Measurements from ENCODE around the gene BCAN.

DNA sequence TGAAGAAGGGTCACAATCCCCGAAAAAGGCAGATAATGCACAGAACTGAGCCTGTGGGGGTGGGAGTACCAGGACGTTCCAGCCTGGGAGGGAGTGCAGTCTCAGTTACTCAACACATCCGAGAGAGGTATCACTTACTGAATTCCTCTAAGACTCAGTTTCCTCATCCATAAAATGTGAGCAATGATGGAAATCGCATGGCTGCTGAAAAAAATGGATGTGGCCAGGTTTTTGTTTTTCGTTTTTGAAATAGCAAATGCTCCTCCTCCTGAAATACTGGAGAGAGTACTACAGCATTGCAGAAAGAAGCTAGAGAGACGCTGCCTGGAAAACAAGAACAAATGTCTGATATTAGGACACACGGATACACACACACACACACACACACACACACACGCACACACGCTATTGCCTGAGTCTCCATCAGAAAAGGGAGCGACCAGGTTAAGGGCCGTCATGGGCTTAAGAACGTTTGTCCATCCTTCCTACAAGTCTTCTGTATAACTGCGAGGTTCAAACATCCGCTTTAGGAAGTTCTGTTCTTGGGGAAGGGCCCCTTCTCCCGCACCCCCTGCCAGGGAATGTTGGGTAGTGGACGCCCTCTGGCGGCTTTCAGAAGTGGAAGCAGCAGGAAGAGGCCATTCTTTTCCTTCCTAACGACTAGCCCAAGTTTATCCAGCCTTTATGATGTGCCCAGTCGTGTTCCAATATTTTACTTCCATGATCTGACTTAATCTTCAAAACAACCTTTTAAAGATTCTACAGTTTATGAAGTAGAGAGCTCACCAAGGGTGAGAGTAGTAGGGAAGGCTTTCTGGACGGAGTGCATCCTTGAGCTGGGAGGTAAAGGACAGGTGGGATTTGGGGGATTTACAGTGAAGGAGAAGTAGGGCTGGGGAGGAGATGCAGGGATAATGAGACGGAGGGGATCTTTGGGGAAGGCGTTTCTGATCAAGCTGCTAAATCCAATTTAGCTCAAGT lies 36.0 kb downstream of the BCAN start:
- TF ChIP-seq POLR2AphosphoS5 (IDR thresholded peaks at IDR 0.05; ENCODE audit: low read depth, low read length) (no peak), SIN3A (IDR thresholded peaks at IDR 0.05; ENCODE audit: borderline replicate concordance, insufficient read depth, low read length) (no peak), TAF1 (IDR thresholded peaks at IDR 0.05; ENCODE audit: borderline replicate concordance, insufficient read depth, low read length) (no peak), FOXP2 (optimal IDR thresholded peaks at IDR 0.05; ENCODE audit: borderline replicate concordance, extremely low read depth, extremely low read length, insufficient read depth) (no peak)
- TF ChIP-seq, protein P1, sequence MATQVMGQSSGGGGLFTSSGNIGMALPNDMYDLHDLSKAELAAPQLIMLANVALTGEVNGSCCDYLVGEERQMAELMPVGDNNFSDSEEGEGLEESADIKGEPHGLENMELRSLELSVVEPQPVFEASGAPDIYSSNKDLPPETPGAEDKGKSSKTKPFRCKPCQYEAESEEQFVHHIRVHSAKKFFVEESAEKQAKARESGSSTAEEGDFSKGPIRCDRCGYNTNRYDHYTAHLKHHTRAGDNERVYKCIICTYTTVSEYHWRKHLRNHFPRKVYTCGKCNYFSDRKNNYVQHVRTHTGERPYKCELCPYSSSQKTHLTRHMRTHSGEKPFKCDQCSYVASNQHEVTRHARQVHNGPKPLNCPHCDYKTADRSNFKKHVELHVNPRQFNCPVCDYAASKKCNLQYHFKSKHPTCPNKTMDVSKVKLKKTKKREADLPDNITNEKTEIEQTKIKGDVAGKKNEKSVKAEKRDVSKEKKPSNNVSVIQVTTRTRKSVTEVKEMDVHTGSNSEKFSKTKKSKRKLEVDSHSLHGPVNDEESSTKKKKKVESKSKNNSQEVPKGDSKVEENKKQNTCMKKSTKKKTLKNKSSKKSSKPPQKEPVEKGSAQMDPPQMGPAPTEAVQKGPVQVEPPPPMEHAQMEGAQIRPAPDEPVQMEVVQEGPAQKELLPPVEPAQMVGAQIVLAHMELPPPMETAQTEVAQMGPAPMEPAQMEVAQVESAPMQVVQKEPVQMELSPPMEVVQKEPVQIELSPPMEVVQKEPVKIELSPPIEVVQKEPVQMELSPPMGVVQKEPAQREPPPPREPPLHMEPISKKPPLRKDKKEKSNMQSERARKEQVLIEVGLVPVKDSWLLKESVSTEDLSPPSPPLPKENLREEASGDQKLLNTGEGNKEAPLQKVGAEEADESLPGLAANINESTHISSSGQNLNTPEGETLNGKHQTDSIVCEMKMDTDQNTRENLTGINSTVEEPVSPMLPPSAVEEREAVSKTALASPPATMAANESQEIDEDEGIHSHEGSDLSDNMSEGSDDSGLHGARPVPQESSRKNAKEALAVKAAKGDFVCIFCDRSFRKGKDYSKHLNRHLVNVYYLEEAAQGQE (IDR thresholded peaks at IDR 0.05; ENCODE audit: insufficient read depth in 1 of 2, low read depth in 2 of 2, low read length in 2 of 2): no peak
